Measurements from ENCODE around the gene ANKUB1. TPM values are rescaled to one million over a fixed set of nuclear protein-coding genes. Genes with fewer than 3 reads are reported as not detected.

ANKUB1 gene
- total and polyA plus RNA-seq, 2 donors (not counting 1 experiment from before 2014, with no cell fraction given) = not detected

DNA sequence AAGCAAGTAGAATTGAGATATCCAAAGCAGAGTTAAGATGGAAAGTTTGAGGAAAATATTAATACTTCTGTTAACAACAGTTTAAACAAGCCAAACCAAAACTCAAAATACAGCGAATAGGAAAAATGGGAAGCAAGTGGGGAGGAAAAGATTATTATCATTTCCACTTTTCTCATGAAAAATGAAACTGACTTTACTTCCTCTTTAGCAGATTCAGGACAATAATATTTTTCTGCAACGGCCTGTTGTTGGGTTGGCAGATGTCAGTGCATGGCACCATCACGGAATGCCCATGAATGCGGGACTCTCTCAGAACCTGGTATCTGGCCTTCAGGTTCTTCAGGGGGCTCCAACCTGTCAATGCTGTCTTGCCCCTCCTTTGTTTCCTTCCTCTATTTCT is 11.1 kb downstream of the ANKUB1 start:
- Histone ChIP-seq H4K20me1 (ENCODE audit: control insufficient read depth, insufficient read depth, low read length, poor library complexity, severe bottlenecking) (no peaks in the 10 kb centered on the region), H3K36me3 (replicated peaks in 1 of 2; ENCODE audit: control extremely low read depth in 1 of 2, control insufficient read depth in 1 of 2, extremely low read depth in 1 of 2, insufficient read depth in 2 of 2, low read length in 1 of 2) (no peaks in the 10 kb centered on the region), H3K9me3 (ENCODE audit: control extremely low read depth in 1 of 3, control insufficient read depth in 2 of 3, insufficient read depth in 1 of 3, low read length in 2 of 3) (no peaks in the 10 kb centered on the region), H3K79me2 (ENCODE audit: control insufficient read depth, insufficient read depth, low read length) (no peaks in the 10 kb centered on the region), H3K27me3 (replicated peaks in 1 of 4; ENCODE audit: control extremely low read depth in 1 of 4, control insufficient read depth in 3 of 4, insufficient read depth in 4 of 4, low read length in 3 of 4) (no peaks in the 10 kb centered on the region), H2AFZ (ENCODE audit: insufficient read depth, low read depth, low read length, poor library complexity, severe bottlenecking) (peak overlapping the region; percentile 48), H3K9ac (ENCODE audit: low read length) (peak overlapping the region; percentile 48), H3K4me1 (ENCODE audit: control insufficient read depth in 2 of 2, insufficient read depth in 2 of 2, low read length in 2 of 2) (peaks cover 38 to 42% of the 10 kb centered on the region in 2 donors), H3K4me3 (ENCODE audit: control extremely low read depth in 1 of 5, extremely low read depth in 1 of 5, insufficient read depth in 1 of 5, low read depth in 2 of 5, low read length in 4 of 5) (peak overlapping the region in 4 of 5 experiments; percentile 2 to 45 (median 30)), H3K27ac (ENCODE audit: low read length in 2 of 2) (peak overlapping the region; percentile 70 to 79), H3K4me2 (replicated peaks; ENCODE audit: low read depth, low read length, poor library complexity, severe bottlenecking) (peak overlapping the region; percentile 66)
- POLR2A ChIA-PET = no interaction called here
- Mint-ChIP-seq H3K9me3 (ENCODE audit: insufficient read depth) (no peaks in the 10 kb centered on the region), H3K4me1 (peaks cover 39% of the 10 kb centered on the region), H3K4me3 (peak overlapping the region; percentile 72), H3K27ac (peak overlapping the region; percentile 98), H3K27me3 (peaks cover 6% of the 10 kb centered on the region)
- CTCF ChIA-PET = no interaction called here
- intact Hi-C loops (cut with micrococcal nuclease) = no loop called here
- DNase-seq (peak; percentile 63), ATAC-seq (ENCODE audit: low read depth) (peak; percentile 79)
- WGBS (ENCODE audit: insufficient coverage) = 3% methylated on average over 3 of the region's 4 CpGs
- TF ChIP-seq EZH2 (IDR thresholded peaks at IDR 0.05; ENCODE audit: borderline replicate concordance, insufficient read depth, low read depth, low read length, poor library complexity, severe bottlenecking) = no peak
- TF ChIP-seq, protein P1, sequence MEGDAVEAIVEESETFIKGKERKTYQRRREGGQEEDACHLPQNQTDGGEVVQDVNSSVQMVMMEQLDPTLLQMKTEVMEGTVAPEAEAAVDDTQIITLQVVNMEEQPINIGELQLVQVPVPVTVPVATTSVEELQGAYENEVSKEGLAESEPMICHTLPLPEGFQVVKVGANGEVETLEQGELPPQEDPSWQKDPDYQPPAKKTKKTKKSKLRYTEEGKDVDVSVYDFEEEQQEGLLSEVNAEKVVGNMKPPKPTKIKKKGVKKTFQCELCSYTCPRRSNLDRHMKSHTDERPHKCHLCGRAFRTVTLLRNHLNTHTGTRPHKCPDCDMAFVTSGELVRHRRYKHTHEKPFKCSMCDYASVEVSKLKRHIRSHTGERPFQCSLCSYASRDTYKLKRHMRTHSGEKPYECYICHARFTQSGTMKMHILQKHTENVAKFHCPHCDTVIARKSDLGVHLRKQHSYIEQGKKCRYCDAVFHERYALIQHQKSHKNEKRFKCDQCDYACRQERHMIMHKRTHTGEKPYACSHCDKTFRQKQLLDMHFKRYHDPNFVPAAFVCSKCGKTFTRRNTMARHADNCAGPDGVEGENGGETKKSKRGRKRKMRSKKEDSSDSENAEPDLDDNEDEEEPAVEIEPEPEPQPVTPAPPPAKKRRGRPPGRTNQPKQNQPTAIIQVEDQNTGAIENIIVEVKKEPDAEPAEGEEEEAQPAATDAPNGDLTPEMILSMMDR (IDR thresholded peaks at IDR 0.05) = no peak

DNA sequence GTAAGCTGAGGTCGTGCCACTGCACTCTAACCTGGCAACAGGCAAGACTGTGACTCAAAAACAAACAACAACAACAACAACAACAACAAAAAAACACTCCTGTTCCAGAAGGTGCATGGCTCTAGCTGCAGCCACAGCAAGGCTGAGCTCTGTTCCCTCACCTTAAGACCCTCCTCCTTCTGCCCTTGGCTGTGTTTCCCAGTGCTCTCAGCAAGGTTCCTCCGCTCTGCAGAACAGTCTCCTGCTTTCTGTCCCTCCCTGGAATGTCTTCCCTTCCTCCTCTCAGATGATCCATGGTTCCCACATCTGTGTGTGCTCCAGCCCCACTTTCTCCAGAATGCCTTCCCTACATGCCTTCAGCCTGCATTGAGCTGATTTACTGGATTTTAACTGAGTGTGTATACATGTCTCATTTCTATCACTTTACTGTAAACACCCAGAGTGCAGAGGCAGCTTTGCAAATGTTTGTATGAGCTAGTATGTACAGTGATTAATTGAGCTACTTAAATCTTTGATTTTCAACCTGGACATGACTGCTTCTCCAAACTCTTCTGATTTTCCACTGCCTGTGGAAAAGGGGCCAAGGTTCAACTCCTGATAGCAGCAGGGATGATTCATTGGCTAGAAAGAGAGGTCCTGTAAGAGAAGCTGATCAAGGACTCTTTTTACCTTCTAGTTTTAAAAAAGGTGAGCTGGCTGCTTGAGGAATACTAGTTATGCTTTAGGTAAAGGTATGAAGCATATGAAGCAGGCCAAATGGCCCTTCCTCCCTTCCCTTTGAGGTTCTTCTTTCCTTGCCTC is 14.7 kb downstream of the ANKUB1 start:
- TF ChIP-seq, protein P1 (IDR thresholded peaks at IDR 0.05) = no peak
- TF ChIP-seq EZH2 (IDR thresholded peaks at IDR 0.05; ENCODE audit: borderline replicate concordance, insufficient read depth, low read depth, low read length, poor library complexity, severe bottlenecking) = no peak
- intact Hi-C loops (cut with micrococcal nuclease) = no loop called here
- Histone ChIP-seq H3K79me2 (ENCODE audit: control insufficient read depth, insufficient read depth, low read length) (no peaks in the 10 kb centered on the region), H3K36me3 (replicated peaks in 1 of 2; ENCODE audit: control extremely low read depth in 1 of 2, control insufficient read depth in 1 of 2, extremely low read depth in 1 of 2, insufficient read depth in 2 of 2, low read length in 1 of 2) (no peaks in the 10 kb centered on the region), H3K4me3 (ENCODE audit: control extremely low read depth in 1 of 5, extremely low read depth in 1 of 5, insufficient read depth in 1 of 5, low read depth in 2 of 5, low read length in 4 of 5) (no peak overlapping the region), H2AFZ (ENCODE audit: insufficient read depth, low read depth, low read length, poor library complexity, severe bottlenecking) (no peak overlapping the region), H3K4me2 (replicated peaks; ENCODE audit: low read depth, low read length, poor library complexity, severe bottlenecking) (no peak overlapping the region), H3K9me3 (ENCODE audit: control extremely low read depth in 1 of 3, control insufficient read depth in 2 of 3, insufficient read depth in 1 of 3, low read length in 2 of 3) (no peaks in the 10 kb centered on the region), H3K4me1 (ENCODE audit: control insufficient read depth in 2 of 2, insufficient read depth in 2 of 2, low read length in 2 of 2) (peaks cover 24 to 25% of the 10 kb centered on the region in 2 donors), H3K27me3 (replicated peaks in 1 of 4; ENCODE audit: control extremely low read depth in 1 of 4, control insufficient read depth in 3 of 4, insufficient read depth in 4 of 4, low read length in 3 of 4) (no peaks in the 10 kb centered on the region), H4K20me1 (ENCODE audit: control insufficient read depth, insufficient read depth, low read length, poor library complexity, severe bottlenecking) (no peaks in the 10 kb centered on the region), H3K9ac (ENCODE audit: low read length) (no peak overlapping the region), H3K27ac (ENCODE audit: low read length in 2 of 2) (no peak overlapping the region)
- CTCF ChIA-PET = interaction anchor here (1.0 to 3.4 kb wide), 4 partner anchors 11 to 103 kb away, joined by 3 to 15 read pairs (median 6); no protein-coding TSS in a partner anchor
- Mint-ChIP-seq H3K4me3 (no peak overlapping the region), H3K4me1 (peaks cover 20% of the 10 kb centered on the region), H3K27me3 (peaks cover 6% of the 10 kb centered on the region), H3K9me3 (ENCODE audit: insufficient read depth) (no peaks in the 10 kb centered on the region), H3K27ac (no peak overlapping the region)
- WGBS (ENCODE audit: insufficient coverage) = 100% methylated on average over 2 of the region's 2 CpGs
- ATAC-seq (ENCODE audit: low read depth) (no peak), DNase-seq (no peak)
- POLR2A ChIA-PET = no interaction called here
